GM19328 (cell line): ENCODE measurements around the gene ACKR4.
"Not testable (repeated sequence)": the region's sequence is repeated elsewhere in the genome, so short reads cannot be mapped to it uniquely, and the experiment has no call there.

Experiments
- ATAC-seq: cut with Tn5 transposase; IDR thresholded peaks from one replicate; pipeline ENCODE4 v1.9.1; 2021; ENCODE audit warnings: mild to moderate bottlenecking, moderate library complexity; ENCODE audit not compliant: unreplicated experiment

ACKR4 gene

DNA sequence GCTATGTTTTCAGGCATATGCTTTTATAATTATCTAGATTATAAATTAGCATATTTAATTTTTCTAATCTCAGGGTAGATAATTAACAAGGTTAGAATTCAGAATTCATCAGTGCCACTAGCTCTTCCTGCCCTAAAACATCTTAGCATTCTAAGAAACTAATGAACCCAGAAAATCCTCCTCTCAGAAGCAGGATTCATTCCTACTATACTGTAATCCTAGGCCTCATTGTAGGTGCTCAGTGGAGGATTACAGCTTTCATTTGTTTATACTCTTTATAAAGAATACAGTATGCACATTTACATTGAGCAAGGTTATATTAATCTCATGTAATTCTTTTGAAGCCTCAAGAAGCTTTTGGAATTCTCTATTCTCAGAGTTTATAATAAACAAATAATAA is 41.6 kb downstream of the ACKR4 start:
- ATAC-seq = no peak

DNA sequence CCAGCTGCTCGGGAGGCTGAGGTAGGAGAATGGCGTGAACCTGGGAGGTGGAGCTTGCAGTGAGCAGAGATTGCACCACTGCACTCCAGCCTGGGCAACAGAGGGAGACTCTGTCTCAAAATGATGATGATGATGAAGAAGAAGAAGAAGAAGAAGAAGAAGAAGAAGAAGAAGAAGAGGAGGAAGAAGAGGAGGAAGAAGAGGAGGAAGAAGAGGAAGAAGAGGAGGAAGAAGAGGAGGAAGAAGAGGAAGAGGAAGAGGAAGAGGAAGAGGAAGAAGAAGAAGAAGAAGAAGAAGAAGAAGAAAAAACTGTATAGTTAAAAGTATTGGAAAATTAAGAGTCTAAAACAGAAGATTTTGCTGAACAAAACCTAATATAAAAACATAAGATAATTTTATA is 44.4 kb downstream of the ACKR4 start:
- not testable (repeated sequence) for ATAC-seq

DNA sequence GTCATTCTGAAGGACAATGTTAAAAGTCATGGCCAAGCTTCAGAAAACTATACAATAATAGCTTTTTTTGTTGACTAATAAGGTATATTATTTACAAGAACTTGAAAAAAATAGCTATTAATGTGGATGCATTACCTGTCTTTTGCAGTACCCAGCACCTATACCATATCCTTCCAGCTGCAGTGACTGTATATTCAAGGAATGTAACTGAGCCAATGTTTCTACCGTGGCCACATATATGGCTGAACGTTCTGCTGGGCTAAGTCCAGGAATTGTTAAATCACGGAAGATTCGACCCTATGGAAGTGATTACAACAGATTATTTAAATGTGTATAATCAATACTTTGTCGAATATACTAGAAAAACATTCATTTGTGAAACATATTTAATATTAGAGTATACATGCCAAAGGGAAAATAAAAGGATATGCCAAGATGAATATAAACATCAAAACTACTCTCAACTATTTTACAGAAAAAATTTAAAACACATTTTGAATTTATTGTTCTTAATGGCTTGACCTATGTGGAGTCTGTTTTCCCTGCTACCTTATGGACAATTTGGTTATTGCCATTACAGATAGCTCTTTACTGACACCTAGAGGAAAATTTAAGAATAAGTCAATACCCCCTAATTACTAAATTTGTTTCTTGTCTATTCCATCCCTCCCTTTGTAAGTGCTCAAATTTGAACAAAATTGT is 44.9 kb downstream of the ACKR4 start:
- no peak for ATAC-seq

DNA sequence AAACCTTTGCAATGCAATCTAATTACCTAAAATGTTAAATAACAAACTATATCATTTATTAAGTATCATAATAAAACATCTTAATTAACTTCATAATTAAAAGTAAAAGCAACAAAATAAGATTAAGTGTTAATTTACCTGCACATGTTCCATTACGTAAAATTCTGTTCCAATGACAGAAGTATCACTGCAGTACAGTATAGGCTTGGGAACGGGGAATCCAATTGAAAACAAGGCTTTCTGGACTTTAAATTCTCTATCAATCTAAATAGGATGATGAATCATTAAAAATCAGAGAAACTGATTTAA is 45.4 kb downstream of the ACKR4 start:
- no peak for ATAC-seq

DNA sequence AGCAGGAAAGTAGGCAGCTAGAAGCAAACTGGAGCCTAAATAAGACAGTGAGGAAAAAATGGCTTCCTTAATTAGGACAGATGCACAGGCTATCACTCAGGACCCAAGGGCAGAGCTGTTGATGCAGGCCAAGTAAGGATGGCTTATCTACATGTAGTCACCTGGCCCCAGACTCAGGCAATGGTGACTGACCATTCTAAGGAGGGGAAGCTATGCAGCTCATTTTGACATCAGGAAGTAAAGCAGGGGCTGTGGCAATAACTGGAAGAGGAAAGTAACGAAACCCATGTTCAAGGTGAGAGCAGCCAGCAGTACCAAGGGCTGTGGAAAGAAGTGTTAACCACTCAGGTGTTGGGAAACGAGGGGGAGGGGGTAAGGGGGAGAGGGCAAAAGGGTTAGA is 46.3 kb downstream of the ACKR4 start:
- ATAC-seq = no peak

DNA sequence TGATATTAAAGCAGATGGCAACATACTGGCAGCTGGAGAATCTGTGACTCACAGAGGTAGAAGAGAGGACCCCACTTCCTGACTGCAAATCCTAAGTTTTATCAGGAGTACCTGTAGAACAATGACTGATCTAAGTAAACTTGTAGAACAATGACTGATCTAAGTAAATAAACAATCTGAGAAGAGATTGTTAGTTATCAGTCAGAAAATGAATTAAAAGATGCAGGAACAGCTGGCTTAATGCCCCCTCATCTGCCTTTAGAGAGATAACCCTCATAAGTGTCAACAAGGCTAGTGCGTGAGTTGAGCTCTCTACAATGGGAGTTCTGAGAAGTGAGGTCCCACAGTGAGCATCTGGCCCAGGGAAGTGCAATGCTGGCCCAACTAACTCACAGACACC is 48.0 kb downstream of the ACKR4 start:
- no peak for ATAC-seq

DNA sequence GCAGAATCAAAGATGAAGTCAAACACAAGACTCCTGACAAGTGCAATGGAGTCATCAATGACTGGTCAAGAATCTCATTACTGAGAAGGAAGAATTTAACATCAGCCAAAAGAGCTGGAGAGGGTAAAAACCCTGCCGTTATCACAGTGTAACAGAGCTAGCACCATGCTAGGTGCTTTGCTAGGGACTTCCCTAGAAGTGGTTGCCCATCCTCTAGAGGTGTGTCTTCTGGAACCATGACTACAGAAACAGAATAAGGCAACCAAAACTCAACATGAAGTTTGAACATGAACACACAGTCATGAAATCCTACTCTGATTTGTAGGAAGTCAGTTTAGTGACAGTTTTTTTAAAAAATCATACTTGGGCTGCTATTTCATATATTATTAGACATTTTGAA is 53.1 kb downstream of the ACKR4 start:
- ATAC-seq = no peak
